H4 (cell line): ENCODE measurements around the gene AGBL1. TPM values are rescaled to one million over a fixed set of nuclear protein-coding genes. Genes with fewer than 3 reads are reported as not detected.

Experiments
- DNase-seq: peaks from one replicate; pipeline ENCODE4 v3.0.0-alpha.2; 2015; ENCODE audit warnings: low spot score
- total RNA-seq: library from RNA; depleted of rRNA; stranded (reverse); fragments of >200 nt; shearing (Covaris generic); gene quantifications from 2 replicates; pipeline ENCODE4 v1.2.3, GENCODE V29; 2014

Gene AGBL1
- total RNA-seq, 1 experiment from 2014 or later: not detected

- no peak for DNase-seq
Observed at GRCh38 chr15:86804406-86804805, 724.7 kb downstream of the AGBL1 start.

GRCh38 chr15:86810329-86810728, 730.7 kb downstream of the AGBL1 start:
- DNase-seq: no peak

- DNase-seq: no peak
Observed at GRCh38 chr15:86813892-86814291, 734.2 kb downstream of the AGBL1 start.

GRCh38 chr15:86829245-86829644, 749.6 kb downstream of the AGBL1 start:
- no peak for DNase-seq

- no peak for DNase-seq
Observed at GRCh38 chr15:86830304-86830703, 750.6 kb downstream of the AGBL1 start.

- no peak for DNase-seq
Observed at GRCh38 chr15:86833595-86833994, 753.9 kb downstream of the AGBL1 start.

GRCh38 chr15:86834115-86834863, 754.6 kb downstream of the AGBL1 start:
- DNase-seq: no peak

- peak; percentile 13 for DNase-seq
Observed at GRCh38 chr15:86837294-86838061, 757.8 kb downstream of the AGBL1 start.

- DNase-seq: no peak
Observed at GRCh38 chr15:86839502-86839901, 759.8 kb downstream of the AGBL1 start.

GRCh38 chr15:86840996-86841395, 761.3 kb downstream of the AGBL1 start:
- no peak for DNase-seq

- no peak for DNase-seq
Observed at GRCh38 chr15:86842199-86842598, 762.5 kb downstream of the AGBL1 start.

GRCh38 chr15:86846036-86846435, 766.4 kb downstream of the AGBL1 start:
- no peak for DNase-seq

GRCh38 chr15:86849136-86849535, 769.5 kb downstream of the AGBL1 start:
- DNase-seq: no peak

- DNase-seq: no peak
Observed at GRCh38 chr15:86849558-86850285, 770.1 kb downstream of the AGBL1 start.

GRCh38 chr15:86850939-86851338, 771.3 kb downstream of the AGBL1 start:
- no peak for DNase-seq

- DNase-seq: no peak
Observed at GRCh38 chr15:86852741-86853140, 773.1 kb downstream of the AGBL1 start.

GRCh38 chr15:86854176-86854575, 774.5 kb downstream of the AGBL1 start:
- DNase-seq: no peak

GRCh38 chr15:86855307-86856291, 775.9 kb downstream of the AGBL1 start:
- no peak for DNase-seq

GRCh38 chr15:86857701-86858100, 778.0 kb downstream of the AGBL1 start:
- DNase-seq: no peak

- peak; percentile 34 for DNase-seq
Observed at GRCh38 chr15:86863226-86863915, 783.7 kb downstream of the AGBL1 start.

GRCh38 chr15:86865920-86866319, 786.2 kb downstream of the AGBL1 start:
- no peak for DNase-seq
